HG03378 (cell line): ENCODE data around the gene SENP5.
"Not testable (repeated sequence)": the region's sequence is repeated elsewhere in the genome, so short reads cannot be mapped to it uniquely, and the experiment has no call there.

Experiments
- ATAC-seq: cut with Tn5 transposase; IDR thresholded peaks from one replicate; pipeline ENCODE4 v1.9.1; 2021; ENCODE audit warnings: mild to moderate bottlenecking, moderate library complexity; ENCODE audit not compliant: unreplicated experiment

SENP5 gene

DNA sequence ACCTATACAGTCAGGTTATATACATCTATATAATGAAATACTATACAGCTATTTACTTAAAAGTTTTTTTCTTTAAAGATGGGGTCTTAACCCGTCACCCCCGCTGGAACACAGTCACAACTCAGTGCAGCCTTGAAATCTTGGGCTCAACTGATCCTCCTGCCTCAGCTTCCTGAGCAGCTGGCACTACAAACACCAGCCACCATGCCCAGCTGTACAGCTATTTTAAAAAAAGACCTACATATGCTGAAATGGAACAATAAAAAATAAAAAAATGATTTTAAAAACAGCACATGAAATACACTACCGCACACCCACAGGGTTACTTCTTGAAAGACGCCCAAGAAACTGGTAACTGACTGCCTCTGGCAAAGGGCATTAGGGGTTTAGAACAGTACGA, 70.9 kb downstream of the SENP5 start:
- no peak for ATAC-seq

DNA sequence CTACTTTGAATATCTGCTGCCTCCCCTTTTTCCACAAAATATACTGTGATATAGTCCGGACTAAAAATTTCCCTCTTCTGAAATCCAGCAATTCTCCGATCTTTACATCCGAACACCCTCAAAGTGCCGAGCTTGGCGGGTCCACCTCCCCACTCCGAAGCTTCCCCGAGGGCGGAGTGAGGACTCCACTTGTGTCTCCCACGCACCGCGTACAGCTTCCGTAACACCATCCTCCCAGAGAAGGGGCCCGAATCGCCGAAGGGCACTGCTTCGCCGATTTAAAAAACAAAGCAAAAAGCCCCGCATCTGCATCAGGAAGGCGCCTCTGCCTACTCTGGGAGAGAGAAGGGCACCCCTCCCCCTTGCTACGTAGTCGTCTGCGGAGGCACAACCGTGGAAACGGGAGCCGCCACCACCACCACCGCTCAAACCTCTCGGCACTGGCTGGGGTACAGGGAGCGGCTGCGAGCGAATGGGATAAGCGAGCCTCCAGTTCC, 74.1 kb downstream of the SENP5 start:
- peak; percentile 30 for ATAC-seq

DNA sequence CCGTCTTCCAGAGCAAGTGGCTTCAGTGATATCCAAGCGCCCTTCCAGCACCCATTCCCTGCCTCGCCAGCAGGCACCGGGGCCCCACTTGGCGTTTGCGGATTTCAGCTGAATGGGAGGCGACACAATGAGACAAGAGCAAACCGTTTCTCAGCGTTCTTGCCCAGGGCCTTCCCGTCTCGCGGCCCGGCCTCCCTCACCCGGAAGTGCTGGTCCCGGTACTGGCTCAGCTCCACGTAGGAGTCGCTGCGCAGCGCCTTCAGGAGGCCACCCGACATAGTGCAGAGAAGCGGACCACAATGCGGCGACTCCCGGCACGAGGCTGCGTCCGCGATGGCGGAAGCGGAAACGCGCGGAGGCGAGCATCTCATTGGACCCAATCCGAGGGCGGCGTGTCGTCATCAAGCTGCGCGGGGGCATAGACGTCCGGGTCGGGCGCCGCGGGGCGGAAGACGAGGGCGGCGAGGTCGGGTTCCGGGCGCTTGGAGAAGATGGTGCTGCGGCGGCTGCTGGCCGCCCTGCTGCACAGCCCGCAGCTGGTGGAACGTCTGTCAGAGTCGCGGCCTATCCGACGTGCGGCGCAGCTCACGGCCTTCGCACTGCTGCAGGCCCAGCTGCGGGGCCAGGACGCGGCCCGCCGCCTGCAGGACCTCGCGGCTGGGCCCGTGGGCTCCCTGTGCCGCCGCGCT, 74.7 kb downstream of the SENP5 start, which contains the start of gene NCBP2:
Gene NCBP2 (minus strand): TSS at position 303 of the 689 bp plus-strand sequence. CDS start 25 bp downstream, at position 278.
- ATAC-seq = peak; percentile 77

DNA sequence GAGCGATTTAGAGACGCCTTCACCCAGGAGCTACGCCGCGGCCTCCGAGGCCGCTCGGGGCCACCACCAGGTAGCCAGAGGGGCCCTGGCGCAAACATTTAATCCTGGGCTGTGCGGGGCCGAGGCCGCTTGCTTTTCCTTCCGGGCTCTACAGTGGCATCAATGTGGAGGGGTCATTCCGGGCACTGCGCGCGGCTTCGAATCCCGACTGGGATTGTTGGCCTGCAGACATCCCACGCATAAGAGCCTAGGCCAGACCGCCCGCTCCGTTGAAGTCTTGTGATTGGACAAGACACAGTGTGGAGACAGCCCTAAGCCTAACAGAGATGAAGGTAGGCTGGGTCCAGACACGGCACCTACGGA, 75.2 kb downstream of the SENP5 start:
- ATAC-seq = peak; percentile 11

DNA sequence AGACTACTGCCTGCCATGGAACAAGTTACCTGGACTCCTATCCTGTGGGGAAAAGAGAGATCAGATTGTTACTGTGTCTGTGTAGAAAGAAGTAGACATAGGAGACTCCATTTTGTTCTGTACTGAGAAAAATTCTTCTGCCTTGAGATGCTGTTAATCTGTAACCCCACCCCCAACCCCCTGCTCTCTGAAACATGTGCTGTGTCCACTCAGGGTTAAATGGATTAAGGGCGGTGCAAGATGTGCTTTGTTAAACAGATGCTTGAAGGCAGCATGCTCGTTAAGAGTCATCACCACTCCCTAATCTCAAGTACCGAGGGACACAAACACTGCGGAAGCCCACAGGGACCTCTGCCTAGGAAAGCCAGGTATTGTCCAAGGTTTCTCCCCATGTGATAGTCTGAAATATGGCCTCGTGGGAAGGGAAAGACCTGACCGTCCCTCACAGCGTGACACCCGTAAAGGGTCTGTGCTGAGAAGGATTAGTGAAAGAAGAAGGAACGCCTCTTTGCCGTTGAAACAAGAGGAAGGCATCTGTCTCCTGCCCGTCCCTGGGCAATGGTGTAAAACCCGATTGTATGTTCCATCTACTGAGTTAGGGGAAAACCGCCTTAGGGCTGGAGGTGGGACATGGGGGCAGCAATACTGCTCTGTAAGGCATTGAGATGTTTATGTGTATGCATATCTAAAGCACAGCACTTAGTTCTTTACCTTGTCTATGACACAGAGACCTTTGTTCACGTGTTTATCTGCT, 76.5 kb downstream of the SENP5 start:
- ATAC-seq = not testable (repeated sequence)

DNA sequence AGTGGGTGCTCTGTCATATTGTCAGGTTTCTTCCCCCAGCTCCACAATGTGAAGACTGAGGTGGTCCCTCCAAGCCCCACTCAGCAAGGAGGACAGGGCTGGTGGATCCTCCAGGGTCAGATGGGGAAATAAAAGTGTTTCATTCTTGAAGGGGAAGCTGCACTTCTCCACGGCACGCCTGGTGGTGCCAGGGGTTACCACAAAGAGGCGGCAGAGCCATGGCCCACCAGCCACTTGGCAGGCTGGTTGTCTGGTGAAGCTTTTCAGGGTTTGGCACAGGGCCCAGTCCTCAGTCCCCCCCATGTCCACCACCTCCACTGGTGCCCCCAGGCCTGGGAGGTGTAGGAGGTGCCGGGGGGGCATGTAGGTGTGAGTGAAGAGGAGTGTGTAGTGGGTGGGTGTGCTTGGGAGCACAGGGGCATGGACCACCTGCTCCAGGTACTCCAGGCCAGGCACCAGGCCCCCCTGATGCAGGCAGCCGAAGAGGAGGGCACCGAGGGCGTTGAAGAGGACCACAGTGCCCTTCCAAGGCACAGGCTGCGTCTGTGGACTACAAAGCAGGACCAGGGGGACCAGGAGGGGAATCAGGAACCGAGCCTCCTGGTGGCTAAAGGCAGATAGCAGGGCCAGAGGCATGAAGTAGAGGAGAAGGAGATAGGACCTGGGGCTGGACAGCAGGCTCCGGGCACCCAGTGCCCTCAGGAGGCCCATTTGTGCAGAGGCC, 79.6 kb downstream of the SENP5 start:
- no peak for ATAC-seq

DNA sequence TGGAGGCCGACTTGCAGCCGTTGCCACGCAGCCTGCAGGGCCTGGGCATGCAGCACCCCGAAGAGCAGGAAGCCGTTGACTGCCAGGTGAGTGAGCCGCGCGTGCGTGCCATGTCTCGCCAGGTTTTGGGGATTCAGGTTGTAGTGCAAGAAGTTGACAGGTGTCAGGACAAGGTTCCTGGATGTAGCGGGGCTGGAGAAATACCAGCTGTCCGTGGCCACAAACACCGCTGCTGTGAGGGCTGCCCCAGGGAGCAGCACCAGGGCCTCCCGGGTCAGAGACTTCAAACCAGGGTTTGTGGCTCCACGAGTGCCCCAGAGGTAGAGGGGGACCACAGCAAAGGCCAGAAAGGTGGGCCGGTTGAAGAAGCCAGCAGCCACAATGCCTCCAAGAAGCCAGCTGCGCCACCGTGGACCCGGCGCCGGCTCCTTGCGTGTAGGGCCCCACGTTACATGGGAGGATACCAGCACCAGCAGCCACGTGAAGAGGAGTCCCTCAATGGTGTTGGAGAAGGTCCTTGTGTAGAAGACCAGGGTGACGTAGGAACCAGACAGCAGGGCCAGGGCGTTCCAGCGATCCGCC, 80.2 kb downstream of the SENP5 start:
- no peak for ATAC-seq

DNA sequence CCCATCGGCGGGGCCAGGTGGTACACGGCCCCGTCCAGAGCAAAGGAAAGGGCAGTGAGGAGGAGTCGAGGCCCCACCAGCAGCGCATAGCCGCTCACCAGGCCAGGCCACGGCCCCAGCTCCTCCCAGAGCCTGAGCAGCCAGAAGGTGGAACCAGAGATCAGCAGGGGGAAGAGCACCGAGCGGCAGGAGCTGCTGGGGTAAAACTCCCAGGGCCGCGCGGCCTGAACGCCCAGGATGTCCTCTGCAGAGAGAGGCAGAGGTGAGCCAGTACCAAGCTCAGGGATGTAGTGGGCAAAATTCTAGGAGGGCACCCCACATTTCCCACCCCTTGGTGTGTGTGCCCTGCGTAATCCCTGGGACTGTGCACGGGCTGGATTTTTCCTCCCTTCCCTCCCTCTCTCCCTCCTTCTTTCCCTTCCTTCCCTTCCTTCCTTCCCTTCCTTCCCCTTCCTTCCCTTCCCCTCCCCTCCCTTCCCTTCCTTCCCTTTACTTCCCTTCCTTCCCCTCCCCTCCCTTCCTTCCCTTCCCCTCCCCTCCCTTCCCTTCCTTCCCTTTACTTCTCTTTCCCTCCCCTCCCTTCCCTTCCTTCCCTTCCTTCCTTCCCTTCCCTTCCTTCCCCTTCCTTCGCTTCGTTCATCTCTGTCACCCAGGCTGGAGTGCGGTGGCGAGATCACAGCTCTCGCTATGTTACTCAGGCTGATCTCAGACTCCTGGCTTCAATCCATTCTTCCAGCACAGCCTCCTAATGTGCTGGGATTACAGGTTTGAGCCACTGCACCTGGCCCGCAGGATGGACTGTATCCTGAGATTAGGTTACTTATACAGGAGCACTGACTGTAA, 80.9 kb downstream of the SENP5 start:
- no peak for ATAC-seq

DNA sequence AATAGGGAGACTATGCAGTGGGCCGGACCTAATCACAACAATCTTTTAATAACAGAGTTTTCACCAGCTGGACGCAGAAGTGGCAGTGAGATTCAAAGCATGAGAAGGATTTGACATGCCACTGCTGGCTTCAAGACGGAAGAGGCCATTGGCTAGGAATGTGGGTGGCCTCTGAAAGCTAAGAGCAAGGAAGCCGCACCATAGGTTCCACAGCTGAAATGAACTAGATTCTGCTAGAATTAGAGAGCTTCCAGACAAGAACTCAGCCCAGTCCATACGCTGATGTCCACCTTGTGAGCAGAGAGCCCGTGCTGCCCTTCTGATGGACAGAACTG, 81.5 kb downstream of the SENP5 start:
- ATAC-seq = no peak

DNA sequence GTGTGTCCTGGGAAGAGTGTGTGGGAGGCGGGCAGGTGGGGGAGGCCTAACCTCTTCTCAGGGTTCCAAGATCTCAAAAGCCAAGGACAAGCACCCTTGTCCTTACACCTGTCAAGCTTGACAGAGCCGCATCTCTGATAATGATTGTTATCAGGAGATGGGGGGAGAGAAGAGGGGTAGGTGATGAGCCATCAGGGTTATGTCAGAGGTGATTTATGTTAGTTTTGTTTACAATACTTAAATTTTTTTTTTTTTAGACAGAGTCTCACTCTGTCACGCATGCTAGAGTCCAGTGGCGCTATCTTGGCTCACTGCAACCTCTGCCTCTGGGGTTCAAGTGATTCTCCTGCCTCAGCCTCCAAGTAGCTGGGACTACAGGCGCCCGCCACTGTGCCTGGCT, 82.0 kb downstream of the SENP5 start:
- no peak for ATAC-seq

DNA sequence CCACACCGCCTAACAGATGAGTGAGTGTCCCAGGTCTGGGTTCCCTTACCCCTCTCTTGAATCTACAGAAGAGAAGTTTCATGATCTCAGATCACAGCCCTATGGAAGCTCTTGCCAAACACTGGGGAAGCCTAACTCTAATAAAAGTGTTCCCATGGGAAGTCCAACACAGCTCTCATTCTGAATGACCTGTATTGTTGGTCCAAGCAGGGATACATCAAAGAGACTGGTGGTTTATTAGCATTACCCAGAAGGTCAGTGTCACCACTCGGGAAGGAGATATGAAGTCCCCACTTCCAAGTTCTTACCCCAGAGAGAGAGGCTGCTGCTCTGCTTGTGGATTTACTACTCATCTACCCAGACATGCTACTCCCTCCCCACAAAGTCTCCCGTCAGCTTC, 83.7 kb downstream of the SENP5 start:
- no peak for ATAC-seq

DNA sequence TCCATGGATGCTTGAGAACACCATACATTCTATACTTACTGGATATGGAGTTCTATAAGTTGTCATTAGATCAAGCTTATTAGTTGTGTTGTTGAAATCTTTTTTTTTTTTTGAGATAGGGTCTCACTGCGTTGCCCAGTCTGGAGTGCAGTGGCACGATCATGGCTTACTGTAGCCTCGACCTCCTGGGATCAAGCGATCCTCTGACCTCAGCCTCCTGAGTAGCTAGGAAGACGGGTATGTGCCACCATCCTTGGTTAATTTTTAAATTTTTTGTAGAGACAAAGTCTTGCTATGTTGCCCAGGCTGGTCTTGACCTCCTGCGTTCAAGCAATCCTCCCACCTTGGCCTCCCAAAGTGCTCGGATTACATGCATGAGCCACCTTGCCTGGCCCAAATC, 87.1 kb downstream of the SENP5 start:
- no peak for ATAC-seq

DNA sequence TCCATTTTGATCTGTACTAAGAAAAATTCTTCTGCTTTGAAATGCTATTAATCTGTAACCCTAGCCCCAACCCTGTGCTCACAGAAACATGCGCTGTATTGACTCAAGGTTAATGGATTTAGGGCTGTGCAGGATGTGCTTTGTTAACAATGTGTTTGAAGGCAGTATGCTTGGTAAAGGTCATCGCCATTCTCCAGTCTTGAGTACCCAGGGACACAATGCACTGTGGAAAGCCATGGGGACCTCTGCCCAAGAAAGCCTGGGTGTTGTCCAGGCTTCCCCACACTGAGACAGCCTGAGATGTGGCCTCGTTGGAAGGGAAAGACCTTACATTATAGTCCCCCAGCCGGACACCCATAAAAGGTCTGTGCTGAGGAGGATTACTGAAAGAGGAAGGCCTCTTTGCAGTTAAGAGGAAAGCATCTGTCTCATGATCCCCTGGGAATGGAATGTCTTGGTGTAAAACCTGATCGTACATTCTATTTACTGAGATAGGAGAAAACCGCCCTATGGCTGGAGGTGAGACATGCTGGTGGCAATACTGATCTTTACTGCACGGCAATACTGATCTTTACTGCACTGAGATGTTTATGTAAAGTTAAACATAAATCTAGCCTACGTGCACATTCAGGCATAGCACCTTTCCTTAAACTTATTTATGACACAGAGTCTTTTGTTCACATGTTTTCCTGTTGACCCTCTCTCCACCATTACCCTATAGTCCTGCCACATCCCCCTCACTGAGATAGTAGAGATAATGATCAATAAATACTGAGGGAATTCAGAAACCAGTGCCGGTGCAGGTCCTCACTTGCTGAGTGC, 94.6 kb downstream of the SENP5 start:
- no peak for ATAC-seq

DNA sequence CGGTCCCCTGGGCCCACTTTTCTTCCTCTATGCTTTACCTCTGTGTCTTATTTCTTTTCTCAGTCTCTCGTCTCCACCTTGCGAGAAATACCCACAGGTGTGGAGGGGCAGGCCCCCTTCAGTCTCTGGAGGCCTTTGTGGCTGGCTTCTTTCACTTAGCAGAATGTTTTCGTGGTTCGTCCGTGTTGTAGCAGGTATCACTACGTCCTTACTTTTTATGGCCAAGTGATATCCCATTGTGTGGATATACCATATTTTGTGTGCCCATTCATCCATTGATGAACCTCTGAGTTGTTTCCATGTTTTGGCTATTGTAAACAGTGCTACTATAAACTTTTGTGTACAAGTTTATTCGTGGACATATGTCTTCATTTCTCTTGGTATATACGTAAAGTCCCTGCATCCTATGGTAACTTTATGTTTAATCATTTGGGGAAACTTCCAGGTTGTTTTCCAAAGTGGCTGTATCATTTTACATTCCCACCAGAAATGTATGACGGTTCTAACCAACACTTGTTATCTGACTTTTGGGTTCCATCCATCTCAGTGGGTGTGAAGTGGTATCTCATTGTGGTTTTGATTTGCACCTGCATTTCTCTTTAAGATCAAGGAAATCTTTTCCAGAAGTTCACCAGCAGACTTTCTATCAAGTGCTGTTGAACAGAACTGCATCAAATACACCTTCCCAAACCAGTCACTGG, 95.4 kb downstream of the SENP5 start:
- no peak for ATAC-seq

DNA sequence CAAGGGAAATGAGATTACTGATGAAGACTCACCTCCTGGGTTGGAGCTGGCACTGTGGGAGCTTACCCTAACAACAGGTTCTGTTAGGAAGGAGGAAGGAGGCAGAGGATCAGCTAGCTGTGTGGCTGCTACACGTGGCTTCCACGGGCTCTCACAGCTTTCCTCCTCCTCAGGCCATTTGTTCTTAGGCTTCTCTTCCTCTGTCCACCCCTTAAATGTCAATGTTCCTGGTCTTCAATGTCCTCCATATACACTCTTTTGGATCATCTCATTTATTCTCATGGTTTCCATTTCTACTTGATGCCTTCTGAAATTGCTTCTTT, 95.9 kb downstream of the SENP5 start:
- no peak for ATAC-seq

DNA sequence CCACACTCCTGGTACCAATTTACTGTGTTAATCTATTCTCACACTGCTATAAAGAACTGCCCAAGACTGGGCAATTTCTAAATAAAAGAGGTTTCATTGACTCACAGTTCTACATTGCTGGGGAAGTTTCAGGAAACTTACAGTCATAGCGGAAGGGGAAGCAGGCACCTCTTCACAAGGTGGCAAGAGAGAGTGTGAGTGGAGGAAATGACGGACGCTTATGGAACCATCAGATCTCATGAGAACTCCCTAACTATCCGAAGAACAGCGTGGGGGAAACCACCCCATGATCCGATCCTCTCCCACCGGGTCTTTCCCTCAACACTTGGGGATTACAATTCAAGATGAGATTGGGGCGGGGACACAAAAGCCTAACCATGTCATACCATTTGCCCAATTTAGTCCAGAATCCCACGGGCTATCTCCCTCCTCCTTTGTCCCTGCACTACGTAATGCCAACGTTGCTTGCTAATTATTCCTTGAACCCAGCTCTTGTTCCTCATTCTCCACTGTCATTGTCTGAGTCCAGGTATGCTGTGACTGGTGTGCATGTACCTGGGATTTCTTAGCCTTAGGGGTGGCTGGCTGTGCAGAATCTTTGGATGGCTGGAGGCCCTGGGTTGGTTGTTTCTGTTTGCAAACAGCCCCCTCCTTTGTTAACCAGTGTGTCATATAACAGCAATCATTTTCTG, 97.5 kb downstream of the SENP5 start:
- no peak for ATAC-seq

DNA sequence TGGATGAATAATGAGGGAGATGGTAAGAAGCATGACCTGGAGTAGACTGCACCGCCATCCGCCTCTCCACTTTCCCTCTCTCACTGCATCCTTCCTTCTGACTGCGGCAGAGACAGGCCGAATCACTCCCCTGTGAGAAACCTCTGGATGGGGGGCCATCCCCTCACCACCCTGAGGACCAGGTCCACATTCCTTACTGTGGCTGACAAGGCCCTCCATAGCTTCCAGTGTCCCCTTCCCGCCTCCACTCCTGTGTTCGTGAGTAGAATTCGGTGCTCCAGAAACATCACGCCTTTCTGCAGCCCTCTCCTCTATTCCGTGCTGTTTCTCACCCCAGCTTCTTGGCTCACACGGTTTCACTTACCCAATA, 98.1 kb downstream of the SENP5 start:
- no peak for ATAC-seq

DNA sequence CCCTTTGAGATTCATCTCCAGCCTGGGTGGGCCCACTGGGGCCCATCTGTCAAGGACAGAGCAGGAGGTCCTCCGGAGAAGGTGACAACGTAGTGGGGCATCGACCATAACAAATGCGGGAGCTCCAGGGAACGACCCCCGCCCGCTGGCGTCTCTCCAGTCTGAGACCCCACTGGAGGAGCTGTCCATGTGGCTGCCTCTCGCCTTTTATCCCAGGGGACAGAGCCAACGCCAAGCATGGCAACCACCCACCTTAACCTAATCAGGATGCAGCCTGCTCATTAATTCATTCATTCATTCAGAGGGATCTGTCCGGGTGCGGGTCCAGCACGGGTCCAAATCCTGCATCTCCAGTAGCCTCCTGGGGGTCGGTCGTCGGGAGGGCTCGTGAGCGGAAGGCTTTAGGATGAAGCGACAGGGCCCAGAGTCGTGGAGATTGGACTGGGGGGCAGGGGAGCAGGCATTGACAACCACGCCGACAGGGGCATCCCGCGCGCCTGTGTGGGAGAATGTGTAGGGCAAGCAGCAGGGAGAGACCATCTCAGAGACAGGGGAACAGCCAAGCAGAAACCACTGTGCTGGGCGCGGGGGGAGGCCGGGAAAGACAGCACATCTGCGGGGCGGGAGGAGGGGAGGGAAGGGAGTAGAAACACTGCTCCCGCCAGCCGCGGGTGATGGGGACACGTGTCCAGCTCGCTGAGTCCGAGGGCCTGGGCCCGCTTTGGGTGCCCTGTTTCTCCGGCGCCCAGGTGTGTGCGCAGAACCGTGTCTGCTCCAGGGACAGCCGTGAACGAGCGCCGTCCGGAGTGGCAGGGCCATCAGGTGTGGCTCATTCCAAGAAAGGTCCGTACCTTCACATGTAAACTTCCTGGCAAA, 99.0 kb downstream of the SENP5 start:
- no peak for ATAC-seq
